NT2/D1 (cell line): ENCODE results near the gene COQ10B.

Experiments used
- YY1 ChIP-seq: IDR thresholded peaks from 2 replicates; pipeline ENCODE4 v1.6.1; 2011; ENCODE audit not compliant: insufficient read length, insufficient read depth
- ZNF274 ChIP-seq: IDR thresholded peaks from 2 replicates; pipeline ENCODE4 v1.6.1; 2011; ENCODE audit warnings: mild to moderate bottlenecking, low read depth, low read length

GRCh38 chr2:197477797-197478196 is 24.4 kb downstream of the COQ10B start:
- TF ChIP-seq YY1 (no peak), ZNF274 (no peak)
